WTC11 (cell line): ENCODE data around the gene VEGFB. TPM values are rescaled to one million over a fixed set of nuclear protein-coding genes. Genes with fewer than 3 reads are reported as not detected.
A peak's percentile ranks its signal among the peaks of the same experiment; 100 is the strongest.

Source experiments
- ATAC-seq: fragments of 200-7000 bp; cut with Tn5 transposase; 2 replicates; pipeline ENCODE4 v1.10.0; 2021; ENCODE audit warnings: mild to moderate bottlenecking, moderate library complexity
- CTCF ChIA-PET: fragments of 300-600 bp; sonication (Branson Sonifier 250); formaldehyde crosslinking; loops from one replicate; lab custom pipeline; 2021; ENCODE audit warnings: antibody characterized with exemption; lab: Charles Lee
- POLR2A ChIA-PET: fragments of 350-600 bp; sonication (Branson Sonifier 250); formaldehyde crosslinking; loops from one replicate; lab custom pipeline; 2021; ENCODE audit warnings: antibody characterized with exemption; lab: Charles Lee
- DNase-seq: peaks from one replicate; pipeline ENCODE4 v3.0.0; 2021; ENCODE audit warnings: low spot score
- H3K27ac Mint-ChIP-seq: 2 replicates; pipeline ENCODE4 v1.8.0; 2021; ENCODE audit warnings: mixed read lengths
- H3K27me3 Mint-ChIP-seq: 2 replicates; pipeline ENCODE4 v1.8.0; 2021; ENCODE audit warnings: low read depth, mild to moderate bottlenecking, moderate library complexity, mixed read lengths
- H3K36me3 Mint-ChIP-seq: 2 replicates; pipeline ENCODE4 v1.8.0; 2021; ENCODE audit warnings: mixed read lengths
- H3K4me1 Mint-ChIP-seq: 2 replicates; pipeline ENCODE4 v1.8.0; 2022; ENCODE audit warnings: mixed read lengths
- H3K4me3 Mint-ChIP-seq: 2 replicates; pipeline ENCODE4 v1.8.0; 2021; ENCODE audit warnings: mild to moderate bottlenecking, moderate library complexity, mixed read lengths
- H3K9me3 Mint-ChIP-seq: 2 replicates; pipeline ENCODE4 v1.8.0; 2021; ENCODE audit warnings: mixed read lengths
- ELF4 ChIP-seq: sonication (generic); formaldehyde crosslinking; IDR thresholded peaks from 2 replicates; pipeline ENCODE4 v1.8.1; 2022; ENCODE audit warnings: low read depth, mild to moderate bottlenecking, moderate library complexity, missing genetic modification reagents
- EMX1 ChIP-seq: fragments of 250-450 bp; sonication (Bioruptor Pico); IDR thresholded peaks from 2 replicates; pipeline ENCODE4 v1.8.0; 2021; ENCODE audit warnings: mild to moderate bottlenecking
- IRF2 ChIP-seq: sonication (generic); formaldehyde crosslinking; IDR thresholded peaks from 2 replicates; pipeline ENCODE4 v1.8.0; 2022; ENCODE audit warnings: low read depth, missing genetic modification reagents, borderline replicate concordance
- JAZF1 ChIP-seq: fragments of 250-450 bp; sonication (Bioruptor Pico); IDR thresholded peaks from 2 replicates; pipeline ENCODE4 v1.9.0; 2021; ENCODE audit warnings: moderate library complexity, mild to moderate bottlenecking, inconsistent platforms
- JUN ChIP-seq: sonication (generic); formaldehyde crosslinking; IDR thresholded peaks from 2 replicates; pipeline ENCODE4 v1.8.0; 2023; ENCODE audit warnings: mild to moderate bottlenecking, missing genetic modification reagents
- NFATC4 ChIP-seq: fragments of 250-450 bp; sonication (Bioruptor Pico); IDR thresholded peaks from 2 replicates; pipeline ENCODE4 v1.9.0; 2021; ENCODE audit warnings: mild to moderate bottlenecking
- RELA ChIP-seq: sonication (generic); formaldehyde crosslinking; IDR thresholded peaks from 2 replicates; pipeline ENCODE4 v1.8.1; 2022; ENCODE audit warnings: missing genetic modification reagents, mild to moderate bottlenecking, borderline replicate concordance
- SMAD4 ChIP-seq: sonication (generic); formaldehyde crosslinking; IDR thresholded peaks from 2 replicates; pipeline ENCODE4 v1.8.0; 2022; ENCODE audit warnings: mild to moderate bottlenecking, missing genetic modification reagents
- TP53 ChIP-seq: sonication (generic); formaldehyde crosslinking; IDR thresholded peaks from 2 replicates; pipeline ENCODE4 v1.8.1; 2023; ENCODE audit warnings: mild to moderate bottlenecking, missing genetic modification reagents
- ZNF121 ChIP-seq: sonication (generic); formaldehyde crosslinking; IDR thresholded peaks from 2 replicates; pipeline ENCODE4 v1.8.0; 2023; ENCODE audit warnings: missing genetic modification reagents
- ZNF232 ChIP-seq: sonication (generic); formaldehyde crosslinking; IDR thresholded peaks from 2 replicates; pipeline ENCODE4 v1.8.0; 2022; ENCODE audit warnings: mild to moderate bottlenecking, missing genetic modification reagents
- total RNA-seq: library from RNA; stranded (reverse); gene quantifications from 3 replicates; pipeline ENCODE4 v1.2.3, GENCODE V29; 2021
- TF ChIP-seq, protein P1 (sequence below): sonication (generic); formaldehyde crosslinking; IDR thresholded peaks from 2 replicates; pipeline ENCODE4 v1.8.0; 2023; ENCODE audit warnings: mild to moderate bottlenecking, missing genetic modification reagents
- TF ChIP-seq, protein P2 (sequence below): sonication (generic); formaldehyde crosslinking; IDR thresholded peaks from 2 replicates; pipeline ENCODE4 v1.8.1; 2022; ENCODE audit warnings: mild to moderate bottlenecking, moderate library complexity, missing genetic modification reagents
- TF ChIP-seq, protein P3 (sequence below): sonication (generic); formaldehyde crosslinking; IDR thresholded peaks from 2 replicates; pipeline ENCODE4 v1.8.1; 2022; ENCODE audit warnings: low read depth, mild to moderate bottlenecking, moderate library complexity, missing genetic modification reagents, borderline replicate concordance
- TF ChIP-seq, protein P4 (sequence below): sonication (generic); formaldehyde crosslinking; IDR thresholded peaks from 2 replicates; pipeline ENCODE4 v1.8.0; 2022; ENCODE audit warnings: mild to moderate bottlenecking, missing genetic modification reagents
- TF ChIP-seq, protein P5 (sequence below): fragments of 250-450 bp; sonication (Bioruptor Pico); IDR thresholded peaks from 2 replicates; pipeline ENCODE4 v1.9.0; 2021; ENCODE audit warnings: mild to moderate bottlenecking
- TF ChIP-seq, protein P6 (sequence below): sonication (generic); formaldehyde crosslinking; IDR thresholded peaks from 2 replicates; pipeline ENCODE4 v1.8.1; 2022; ENCODE audit warnings: mild to moderate bottlenecking, missing genetic modification reagents, moderate library complexity, borderline replicate concordance
- TF ChIP-seq, protein P7 (sequence below): sonication (generic); formaldehyde crosslinking; IDR thresholded peaks from 2 replicates; pipeline ENCODE4 v1.8.1; 2023; ENCODE audit warnings: mild to moderate bottlenecking, missing genetic modification reagents, borderline replicate concordance

Gene VEGFB
- total RNA-seq, 1 experiment from 2014 or later: 51.7 TPM

DNA sequence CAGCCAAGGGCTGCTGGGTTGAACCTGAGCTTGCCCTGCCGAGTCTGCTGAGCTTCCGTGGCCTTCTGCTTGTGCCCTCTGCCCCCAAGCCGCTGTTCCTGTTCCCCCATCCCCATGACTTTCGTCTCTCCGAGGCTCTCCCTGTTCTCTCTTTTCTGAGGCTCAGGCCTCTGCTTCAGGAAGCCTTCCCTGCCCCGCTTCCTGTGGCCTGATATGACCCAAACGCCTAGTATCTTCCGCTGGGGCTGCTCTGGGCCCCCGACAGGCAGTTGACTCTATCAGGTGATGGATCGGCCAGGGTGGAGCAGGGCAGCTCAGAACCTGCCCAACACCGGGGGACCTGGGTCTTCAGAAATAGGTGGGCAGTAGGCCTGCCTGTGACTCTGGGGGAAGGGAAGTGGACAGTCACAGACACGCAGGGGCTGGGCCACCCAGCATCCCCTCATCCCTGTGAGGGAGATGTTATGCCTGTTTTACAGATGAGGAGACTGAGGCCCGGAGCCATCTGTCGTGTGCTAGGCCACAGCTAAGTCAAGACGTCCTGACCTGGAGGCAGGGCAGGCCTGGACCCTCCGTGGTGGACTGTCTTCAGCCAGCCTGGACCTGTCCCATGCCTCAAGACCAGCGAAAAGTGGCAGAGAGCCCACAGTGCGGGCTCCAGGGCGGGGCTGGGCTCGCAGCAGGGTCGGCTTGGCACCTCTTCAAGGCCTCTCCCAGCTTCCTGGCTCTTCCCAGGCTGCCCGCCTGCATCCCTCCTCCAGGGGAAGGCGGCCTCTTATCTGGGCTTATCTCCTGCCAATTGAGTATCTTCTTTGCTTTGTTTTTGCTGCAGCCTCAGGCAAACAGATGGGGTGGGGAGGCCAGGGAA lies 33.9 kb downstream of the VEGFB start:
- H3K27ac Mint-ChIP-seq: peak overlapping the region; percentile 99
- ATAC-seq (no peak), DNase-seq (no peak)
- no peaks in the 10 kb centered on the region for H3K27me3 Mint-ChIP-seq
- H3K9me3 Mint-ChIP-seq: no peaks in the 10 kb centered on the region
- ChIA-PET POLR2A (interaction anchor here (0.6 to 3.9 kb wide), 10 partner anchors 12 to 84 kb away, joined by 3 to 25 read pairs (median 5); partner anchors contain the start of genes FKBP2, PLCB3, PPP1R14B and PRDX5), CTCF (interaction anchor here (0.5 to 6.2 kb wide), 15 partner anchors 10 to 129 kb away, joined by 3 to 75 read pairs (median 7); partner anchors contain the start of genes BAD, CATSPERZ, ESRRA and FKBP2)
- TF ChIP-seq, protein P1, sequence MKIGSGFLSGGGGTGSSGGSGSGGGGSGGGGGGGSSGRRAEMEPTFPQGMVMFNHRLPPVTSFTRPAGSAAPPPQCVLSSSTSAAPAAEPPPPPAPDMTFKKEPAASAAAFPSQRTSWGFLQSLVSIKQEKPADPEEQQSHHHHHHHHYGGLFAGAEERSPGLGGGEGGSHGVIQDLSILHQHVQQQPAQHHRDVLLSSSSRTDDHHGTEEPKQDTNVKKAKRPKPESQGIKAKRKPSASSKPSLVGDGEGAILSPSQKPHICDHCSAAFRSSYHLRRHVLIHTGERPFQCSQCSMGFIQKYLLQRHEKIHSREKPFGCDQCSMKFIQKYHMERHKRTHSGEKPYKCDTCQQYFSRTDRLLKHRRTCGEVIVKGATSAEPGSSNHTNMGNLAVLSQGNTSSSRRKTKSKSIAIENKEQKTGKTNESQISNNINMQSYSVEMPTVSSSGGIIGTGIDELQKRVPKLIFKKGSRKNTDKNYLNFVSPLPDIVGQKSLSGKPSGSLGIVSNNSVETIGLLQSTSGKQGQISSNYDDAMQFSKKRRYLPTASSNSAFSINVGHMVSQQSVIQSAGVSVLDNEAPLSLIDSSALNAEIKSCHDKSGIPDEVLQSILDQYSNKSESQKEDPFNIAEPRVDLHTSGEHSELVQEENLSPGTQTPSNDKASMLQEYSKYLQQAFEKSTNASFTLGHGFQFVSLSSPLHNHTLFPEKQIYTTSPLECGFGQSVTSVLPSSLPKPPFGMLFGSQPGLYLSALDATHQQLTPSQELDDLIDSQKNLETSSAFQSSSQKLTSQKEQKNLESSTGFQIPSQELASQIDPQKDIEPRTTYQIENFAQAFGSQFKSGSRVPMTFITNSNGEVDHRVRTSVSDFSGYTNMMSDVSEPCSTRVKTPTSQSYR (CRISPR knock-in tag): no peak
- no peak for TF ChIP-seq JAZF1 (CRISPR knock-in tag)
- no peak for TF ChIP-seq TP53
- TF ChIP-seq RELA: no peak
- TF ChIP-seq ZNF121 (CRISPR knock-in tag): no peak
- TF ChIP-seq ELF4 (CRISPR knock-in tag): no peak
- TF ChIP-seq, protein P2, sequence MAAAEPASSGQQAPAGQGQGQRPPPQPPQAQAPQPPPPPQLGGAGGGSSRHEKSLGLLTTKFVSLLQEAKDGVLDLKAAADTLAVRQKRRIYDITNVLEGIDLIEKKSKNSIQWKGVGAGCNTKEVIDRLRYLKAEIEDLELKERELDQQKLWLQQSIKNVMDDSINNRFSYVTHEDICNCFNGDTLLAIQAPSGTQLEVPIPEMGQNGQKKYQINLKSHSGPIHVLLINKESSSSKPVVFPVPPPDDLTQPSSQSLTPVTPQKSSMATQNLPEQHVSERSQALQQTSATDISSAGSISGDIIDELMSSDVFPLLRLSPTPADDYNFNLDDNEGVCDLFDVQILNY (CRISPR knock-in tag): no peak
- TF ChIP-seq NFATC4 (CRISPR knock-in tag): no peak
- no peak for TF ChIP-seq EMX1 (CRISPR knock-in tag)
- TF ChIP-seq SMAD4 (CRISPR knock-in tag): no peak
- TF ChIP-seq, protein P3, sequence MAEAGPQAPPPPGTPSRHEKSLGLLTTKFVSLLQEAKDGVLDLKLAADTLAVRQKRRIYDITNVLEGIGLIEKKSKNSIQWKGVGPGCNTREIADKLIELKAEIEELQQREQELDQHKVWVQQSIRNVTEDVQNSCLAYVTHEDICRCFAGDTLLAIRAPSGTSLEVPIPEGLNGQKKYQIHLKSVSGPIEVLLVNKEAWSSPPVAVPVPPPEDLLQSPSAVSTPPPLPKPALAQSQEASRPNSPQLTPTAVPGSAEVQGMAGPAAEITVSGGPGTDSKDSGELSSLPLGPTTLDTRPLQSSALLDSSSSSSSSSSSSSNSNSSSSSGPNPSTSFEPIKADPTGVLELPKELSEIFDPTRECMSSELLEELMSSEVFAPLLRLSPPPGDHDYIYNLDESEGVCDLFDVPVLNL: no peak
- no peak for TF ChIP-seq ZNF232 (CRISPR knock-in tag)
- H3K36me3 Mint-ChIP-seq: peaks cover 17% of the 10 kb centered on the region
- peaks cover 16% of the 10 kb centered on the region for H3K4me1 Mint-ChIP-seq
- peak overlapping the region; percentile 99 for H3K4me3 Mint-ChIP-seq

DNA sequence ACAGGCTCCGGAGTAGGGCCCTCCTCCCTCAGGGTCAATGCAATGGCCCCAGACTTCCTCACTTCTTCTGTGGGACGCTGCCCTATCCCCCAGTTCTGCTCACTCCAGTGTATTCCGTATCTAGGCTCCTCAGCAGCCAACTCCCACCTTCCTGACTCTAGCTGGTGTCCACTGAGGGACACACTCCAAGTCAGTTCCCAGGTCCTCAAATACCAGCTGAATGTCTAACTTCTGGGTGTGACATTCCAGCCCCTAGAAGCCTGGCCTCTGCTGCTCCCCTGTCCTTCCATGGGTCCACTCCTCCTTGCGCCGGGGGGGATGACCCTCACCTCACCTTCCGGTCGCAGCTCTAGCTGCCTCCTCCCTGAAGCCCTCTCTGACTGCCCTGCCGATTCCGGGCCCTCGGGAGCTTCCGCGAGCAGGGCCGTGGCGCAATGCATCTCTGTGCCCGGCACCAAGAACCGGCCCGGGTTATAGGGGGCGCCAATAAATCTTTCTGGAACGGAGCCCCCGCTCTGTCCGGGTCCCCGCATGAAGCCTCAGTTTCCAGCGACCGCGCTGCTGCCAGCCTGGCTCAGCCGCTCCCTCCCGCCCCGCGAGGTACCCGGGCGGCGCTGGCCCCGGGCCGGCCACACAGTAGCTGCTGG lies 34.6 kb downstream of the VEGFB start:
- POLR2A ChIA-PET: interaction anchor here (0.6 to 3.9 kb wide), 10 partner anchors 13 to 84 kb away, joined by 3 to 25 read pairs (median 5); partner anchors contain the start of genes BAD, FKBP2, GPR137 and PLCB3
- Mint-ChIP-seq H3K4me3 (peak overlapping the region; percentile 99), H3K4me1 (peaks cover 19% of the 10 kb centered on the region), H3K27ac (peak overlapping the region; percentile 99), H3K36me3 (peaks cover 13% of the 10 kb centered on the region), H3K9me3 (no peaks in the 10 kb centered on the region), H3K27me3 (no peaks in the 10 kb centered on the region)
- peak; percentile 49 for DNase-seq
- CTCF ChIA-PET: interaction anchor here (0.6 to 6.2 kb wide), 12 partner anchors 15 to 86 kb away, joined by 3 to 75 read pairs (median 10); partner anchors contain the start of genes BAD, CATSPERZ, ESRRA and FKBP2
- ATAC-seq: peak; percentile 3
- TF ChIP-seq, protein P4, sequence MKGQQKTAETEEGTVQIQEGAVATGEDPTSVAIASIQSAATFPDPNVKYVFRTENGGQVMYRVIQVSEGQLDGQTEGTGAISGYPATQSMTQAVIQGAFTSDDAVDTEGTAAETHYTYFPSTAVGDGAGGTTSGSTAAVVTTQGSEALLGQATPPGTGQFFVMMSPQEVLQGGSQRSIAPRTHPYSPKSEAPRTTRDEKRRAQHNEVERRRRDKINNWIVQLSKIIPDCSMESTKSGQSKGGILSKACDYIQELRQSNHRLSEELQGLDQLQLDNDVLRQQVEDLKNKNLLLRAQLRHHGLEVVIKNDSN (CRISPR knock-in tag): 0 out of 2 replicates have a peak, but pooled peaks have one; percentile 31
- TF ChIP-seq, protein P5, sequence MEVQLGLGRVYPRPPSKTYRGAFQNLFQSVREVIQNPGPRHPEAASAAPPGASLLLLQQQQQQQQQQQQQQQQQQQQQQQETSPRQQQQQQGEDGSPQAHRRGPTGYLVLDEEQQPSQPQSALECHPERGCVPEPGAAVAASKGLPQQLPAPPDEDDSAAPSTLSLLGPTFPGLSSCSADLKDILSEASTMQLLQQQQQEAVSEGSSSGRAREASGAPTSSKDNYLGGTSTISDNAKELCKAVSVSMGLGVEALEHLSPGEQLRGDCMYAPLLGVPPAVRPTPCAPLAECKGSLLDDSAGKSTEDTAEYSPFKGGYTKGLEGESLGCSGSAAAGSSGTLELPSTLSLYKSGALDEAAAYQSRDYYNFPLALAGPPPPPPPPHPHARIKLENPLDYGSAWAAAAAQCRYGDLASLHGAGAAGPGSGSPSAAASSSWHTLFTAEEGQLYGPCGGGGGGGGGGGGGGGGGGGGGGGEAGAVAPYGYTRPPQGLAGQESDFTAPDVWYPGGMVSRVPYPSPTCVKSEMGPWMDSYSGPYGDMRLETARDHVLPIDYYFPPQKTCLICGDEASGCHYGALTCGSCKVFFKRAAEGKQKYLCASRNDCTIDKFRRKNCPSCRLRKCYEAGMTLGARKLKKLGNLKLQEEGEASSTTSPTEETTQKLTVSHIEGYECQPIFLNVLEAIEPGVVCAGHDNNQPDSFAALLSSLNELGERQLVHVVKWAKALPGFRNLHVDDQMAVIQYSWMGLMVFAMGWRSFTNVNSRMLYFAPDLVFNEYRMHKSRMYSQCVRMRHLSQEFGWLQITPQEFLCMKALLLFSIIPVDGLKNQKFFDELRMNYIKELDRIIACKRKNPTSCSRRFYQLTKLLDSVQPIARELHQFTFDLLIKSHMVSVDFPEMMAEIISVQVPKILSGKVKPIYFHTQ (CRISPR knock-in tag): no peak
- TF ChIP-seq ZNF232 (CRISPR knock-in tag) (no peak), IRF2 (CRISPR knock-in tag) (no peak), TP53 (peak; percentile 82; the same call in 1 of the 2 replicates), JUN (CRISPR knock-in tag) (0 out of 2 replicates have a peak, but pooled peaks have one; percentile 23)
- TF ChIP-seq, protein P6, sequence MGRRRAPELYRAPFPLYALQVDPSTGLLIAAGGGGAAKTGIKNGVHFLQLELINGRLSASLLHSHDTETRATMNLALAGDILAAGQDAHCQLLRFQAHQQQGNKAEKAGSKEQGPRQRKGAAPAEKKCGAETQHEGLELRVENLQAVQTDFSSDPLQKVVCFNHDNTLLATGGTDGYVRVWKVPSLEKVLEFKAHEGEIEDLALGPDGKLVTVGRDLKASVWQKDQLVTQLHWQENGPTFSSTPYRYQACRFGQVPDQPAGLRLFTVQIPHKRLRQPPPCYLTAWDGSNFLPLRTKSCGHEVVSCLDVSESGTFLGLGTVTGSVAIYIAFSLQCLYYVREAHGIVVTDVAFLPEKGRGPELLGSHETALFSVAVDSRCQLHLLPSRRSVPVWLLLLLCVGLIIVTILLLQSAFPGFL (CRISPR knock-in tag): no peak
- TF ChIP-seq, protein P7, sequence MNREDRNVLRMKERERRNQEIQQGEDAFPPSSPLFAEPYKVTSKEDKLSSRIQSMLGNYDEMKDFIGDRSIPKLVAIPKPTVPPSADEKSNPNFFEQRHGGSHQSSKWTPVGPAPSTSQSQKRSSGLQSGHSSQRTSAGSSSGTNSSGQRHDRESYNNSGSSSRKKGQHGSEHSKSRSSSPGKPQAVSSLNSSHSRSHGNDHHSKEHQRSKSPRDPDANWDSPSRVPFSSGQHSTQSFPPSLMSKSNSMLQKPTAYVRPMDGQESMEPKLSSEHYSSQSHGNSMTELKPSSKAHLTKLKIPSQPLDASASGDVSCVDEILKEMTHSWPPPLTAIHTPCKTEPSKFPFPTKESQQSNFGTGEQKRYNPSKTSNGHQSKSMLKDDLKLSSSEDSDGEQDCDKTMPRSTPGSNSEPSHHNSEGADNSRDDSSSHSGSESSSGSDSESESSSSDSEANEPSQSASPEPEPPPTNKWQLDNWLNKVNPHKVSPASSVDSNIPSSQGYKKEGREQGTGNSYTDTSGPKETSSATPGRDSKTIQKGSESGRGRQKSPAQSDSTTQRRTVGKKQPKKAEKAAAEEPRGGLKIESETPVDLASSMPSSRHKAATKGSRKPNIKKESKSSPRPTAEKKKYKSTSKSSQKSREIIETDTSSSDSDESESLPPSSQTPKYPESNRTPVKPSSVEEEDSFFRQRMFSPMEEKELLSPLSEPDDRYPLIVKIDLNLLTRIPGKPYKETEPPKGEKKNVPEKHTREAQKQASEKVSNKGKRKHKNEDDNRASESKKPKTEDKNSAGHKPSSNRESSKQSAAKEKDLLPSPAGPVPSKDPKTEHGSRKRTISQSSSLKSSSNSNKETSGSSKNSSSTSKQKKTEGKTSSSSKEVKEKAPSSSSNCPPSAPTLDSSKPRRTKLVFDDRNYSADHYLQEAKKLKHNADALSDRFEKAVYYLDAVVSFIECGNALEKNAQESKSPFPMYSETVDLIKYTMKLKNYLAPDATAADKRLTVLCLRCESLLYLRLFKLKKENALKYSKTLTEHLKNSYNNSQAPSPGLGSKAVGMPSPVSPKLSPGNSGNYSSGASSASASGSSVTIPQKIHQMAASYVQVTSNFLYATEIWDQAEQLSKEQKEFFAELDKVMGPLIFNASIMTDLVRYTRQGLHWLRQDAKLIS (CRISPR knock-in tag): 0 out of 2 replicates have a peak, but pooled peaks have one; percentile 11
